ENCODE measurements around the gene NXPH3. TPM values are rescaled to one million over a fixed set of nuclear protein-coding genes. Genes with fewer than 3 reads are reported as not detected.
A peak's percentile ranks its signal among the peaks of the same experiment; 100 is the strongest.

Gene NXPH3
- total and polyA plus RNA-seq, 9 of the 15 experiments (the other 6 are each of a cell fraction or from before 2014, with no cell fraction given): 0.04 to 0.27 (median 0.07) TPM; not detected in 2

DNA sequence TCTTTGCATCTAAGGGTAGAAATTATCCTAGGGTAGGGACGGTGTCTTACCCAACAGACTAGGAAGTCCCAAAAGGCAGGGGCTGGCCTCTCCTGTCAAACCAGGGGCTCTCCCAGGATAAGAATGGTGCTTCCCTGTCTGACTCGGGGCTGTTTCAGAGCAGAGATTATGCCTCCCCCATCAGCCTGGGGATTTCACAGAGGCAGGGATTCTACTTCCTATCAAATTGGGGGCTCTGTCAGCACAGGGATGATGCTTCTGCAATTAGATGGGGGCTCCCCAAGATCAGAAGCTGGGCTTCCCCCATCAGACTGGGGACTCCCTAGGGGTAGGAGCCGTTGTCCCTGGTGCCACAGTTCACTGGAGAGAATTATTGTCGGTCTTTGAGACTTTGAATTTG lies 2.3 kb downstream of the NXPH3 start:
- no peak for DNase-seq (ENCODE audit: extremely low read depth in 1 of 4, low spot score in 3 of 4)
- no TSS peak for BruUV-seq (replicated peaks)
- Histone ChIP-seq H3K9ac (ENCODE audit: insufficient read depth in 1 of 2, low read depth in 2 of 2, low read length in 2 of 2) (0 out of 4 replicates have a peak overlapping the region, but pooled peaks of 1 of the 2 experiments have one; percentile 20), H3K9me1 (ENCODE audit: control insufficient read depth, insufficient read depth, low read length) (no peaks in the 10 kb centered on the region), H3K36me3 (ENCODE audit: control insufficient read depth, insufficient read depth, low read length) (no peaks in the 10 kb centered on the region), H3K4me1 (replicated peaks in 1 of 2; ENCODE audit: control insufficient read depth in 2 of 2, insufficient read depth in 2 of 2, low read length in 2 of 2) (peaks cover 8 to 58% of the 10 kb centered on the region in 2 experiments; a peak in 4 of 5 replicates), H4K20me1 (replicated peaks; ENCODE audit: control insufficient read depth, insufficient read depth, low read length) (peaks cover 7% of the 10 kb centered on the region), H2AFZ (ENCODE audit: low read depth, low read length) (no peak overlapping the region), H3K4me3 (no peak overlapping the region), H3K4me2 (ENCODE audit: insufficient read depth, low read length) (no peak overlapping the region), H3K27ac (ENCODE audit: extremely low read depth, low read depth, low read length) (no peak overlapping the region), H3K27me3 (ENCODE audit: control insufficient read depth in 2 of 2, insufficient read depth in 2 of 2, low read length in 2 of 2) (peaks cover 6 to 16% of the 10 kb centered on the region in 2 experiments; a peak in 4 of 5 replicates), H3K79me2 (ENCODE audit: control insufficient read depth, insufficient read depth, low read length) (no peaks in the 10 kb centered on the region), H3K9me3 (replicated peaks; ENCODE audit: control insufficient read depth, insufficient read depth, low read depth, low read length) (no peaks in the 10 kb centered on the region)
- FAIRE-seq: no peak
- in situ Hi-C loops (cut with MboI): no loop called here
- intact Hi-C loops (cut with micrococcal nuclease): no loop called here
- POLR2A ChIA-PET: no interaction called here
- CTCF ChIA-PET (ENCODE audit: low intra/inter-chr PET ratio): interaction anchor here (0.7 kb wide), 1 partner anchor 118 kb away, joined by 3 read pairs; no protein-coding TSS in a partner anchor
- ATAC-seq: no peak
- WGBS (ENCODE audit: insufficient coverage, low coverage, missing lambda C conversion rate): 18% methylated on average over 4 of the region's 4 CpGs
- no peak for TF ChIP-seq RBM15 (IDR thresholded peaks at IDR 0.05; ENCODE audit: insufficient read depth, low read length)
- no peak for TF ChIP-seq ZNF165 (CRISPR knock-in tag; IDR thresholded peaks at IDR 0.05; ENCODE audit: borderline replicate concordance)
- no peak for TF ChIP-seq E2F3 (CRISPR knock-in tag; IDR thresholded peaks at IDR 0.05)
- TF ChIP-seq, protein P1, sequence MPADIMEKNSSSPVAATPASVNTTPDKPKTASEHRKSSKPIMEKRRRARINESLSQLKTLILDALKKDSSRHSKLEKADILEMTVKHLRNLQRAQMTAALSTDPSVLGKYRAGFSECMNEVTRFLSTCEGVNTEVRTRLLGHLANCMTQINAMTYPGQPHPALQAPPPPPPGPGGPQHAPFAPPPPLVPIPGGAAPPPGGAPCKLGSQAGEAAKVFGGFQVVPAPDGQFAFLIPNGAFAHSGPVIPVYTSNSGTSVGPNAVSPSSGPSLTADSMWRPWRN (IDR thresholded peaks at IDR 0.05; ENCODE audit: low read depth): no peak
- TF ChIP-seq, protein P2, sequence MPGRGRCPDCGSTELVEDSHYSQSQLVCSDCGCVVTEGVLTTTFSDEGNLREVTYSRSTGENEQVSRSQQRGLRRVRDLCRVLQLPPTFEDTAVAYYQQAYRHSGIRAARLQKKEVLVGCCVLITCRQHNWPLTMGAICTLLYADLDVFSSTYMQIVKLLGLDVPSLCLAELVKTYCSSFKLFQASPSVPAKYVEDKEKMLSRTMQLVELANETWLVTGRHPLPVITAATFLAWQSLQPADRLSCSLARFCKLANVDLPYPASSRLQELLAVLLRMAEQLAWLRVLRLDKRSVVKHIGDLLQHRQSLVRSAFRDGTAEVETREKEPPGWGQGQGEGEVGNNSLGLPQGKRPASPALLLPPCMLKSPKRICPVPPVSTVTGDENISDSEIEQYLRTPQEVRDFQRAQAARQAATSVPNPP (IDR thresholded peaks at IDR 0.05; ENCODE audit: borderline replicate concordance, insufficient read depth, insufficient read length): no peak
- TF ChIP-seq, protein P3, sequence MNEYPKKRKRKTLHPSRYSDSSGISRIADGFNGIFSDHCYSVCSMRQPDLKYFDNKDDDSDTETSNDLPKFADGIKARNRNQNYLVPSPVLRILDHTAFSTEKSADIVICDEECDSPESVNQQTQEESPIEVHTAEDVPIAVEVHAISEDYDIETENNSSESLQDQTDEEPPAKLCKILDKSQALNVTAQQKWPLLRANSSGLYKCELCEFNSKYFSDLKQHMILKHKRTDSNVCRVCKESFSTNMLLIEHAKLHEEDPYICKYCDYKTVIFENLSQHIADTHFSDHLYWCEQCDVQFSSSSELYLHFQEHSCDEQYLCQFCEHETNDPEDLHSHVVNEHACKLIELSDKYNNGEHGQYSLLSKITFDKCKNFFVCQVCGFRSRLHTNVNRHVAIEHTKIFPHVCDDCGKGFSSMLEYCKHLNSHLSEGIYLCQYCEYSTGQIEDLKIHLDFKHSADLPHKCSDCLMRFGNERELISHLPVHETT (CRISPR knock-in tag; conservative IDR thresholded peaks at IDR 0.05 in 1 of 2, IDR thresholded peaks at IDR 0.05 in 1 of 2): no peak
- TF ChIP-seq RBBP5 (IDR thresholded peaks at IDR 0.05; ENCODE audit: borderline replicate concordance, insufficient read depth, low read length, poor library complexity, severe bottlenecking): no peak

All from K562 (cell line).